B cell (primary cell): ENCODE data around the gene MRPL23. TPM values are rescaled to one million over a fixed set of nuclear protein-coding genes. Genes with fewer than 3 reads are reported as not detected.

Experiments used
- ATAC-seq: fragments of 200-7000 bp; cut with Tn5 transposase; one replicate; pipeline ENCODE4 v1.10.0; 2021; ENCODE audit warnings: low read depth, mild to moderate bottlenecking, moderate number of reproducible peaks, moderate library complexity
- CTCF ChIA-PET: fragments of 350-600 bp; sonication (Branson Sonifier 250); formaldehyde crosslinking; loops from one replicate; lab custom pipeline; 2021; ENCODE audit warnings: antibody characterized with exemption, inconsistent platforms; lab: Charles Lee
- POLR2A ChIA-PET: fragments of 350-600 bp; sonication (Branson Sonifier 250); formaldehyde crosslinking; loops from one replicate; lab custom pipeline; 2021; ENCODE audit warnings: antibody characterized with exemption; lab: Charles Lee
- DNase-seq: peaks from one replicate; pipeline ENCODE4 v3.0.0; 2013
- H2AFZ ChIP-seq: 2 replicates; pipeline ENCODE4 v1.6.1; 2012; ENCODE audit warnings: mild to moderate bottlenecking, low read depth, low read length; ENCODE audit not compliant: insufficient read depth, poor library complexity, severe bottlenecking
- H3K27ac ChIP-seq, 2 donors: 1 replicate in 1 of 2; 2 replicates in 1 of 2; pipeline ENCODE4 v1.5.1; 2012 to 2013; ENCODE audit warnings: low read length in 2 of 2, mild to moderate bottlenecking in 2 of 2, moderate library complexity in 1 of 2
- H3K27me3 ChIP-seq, 4 experiments: fragments of 200-600 bp in 1 of 4; sonication (generic) in 1 of 4; replicated peaks in 1 of 4; 1 replicate in 2 of 4; 2 replicates in 2 of 4; pipeline versions ENCODE4 v1.6.1 to v1.7.0; 2013 to 2016; ENCODE audit warnings: low read length in 3 of 4, mild to moderate bottlenecking in 2 of 4, mixed read lengths in 1 of 4, moderate library complexity in 1 of 4; ENCODE audit not compliant: insufficient read depth in 4 of 4, control insufficient read depth in 3 of 4; ENCODE audit errors: control extremely low read depth in 1 of 4
- H3K36me3 ChIP-seq, 2 experiments: replicated peaks in 1 of 2; 1 replicate in 1 of 2; 2 replicates in 1 of 2; pipeline versions ENCODE4 v1.6.1 to v1.7.1; 2013; ENCODE audit warnings: low read length in 1 of 2; ENCODE audit not compliant: insufficient read depth in 2 of 2, control insufficient read depth in 1 of 2; ENCODE audit errors: control extremely low read depth in 1 of 2, extremely low read depth in 1 of 2
- H3K4me1 ChIP-seq, 2 donors: fragments of 200-600 bp in 1 of 2; sonication (generic) in 1 of 2; 1 replicate in 1 of 2; 2 replicates in 1 of 2; pipeline versions ENCODE4 v1.5.1 to v1.6.1; 2013 to 2017; ENCODE audit warnings: low read length in 2 of 2; ENCODE audit not compliant: control insufficient read depth in 2 of 2, insufficient read depth in 2 of 2
- H3K4me2 ChIP-seq: replicated peaks from 2 replicates; pipeline ENCODE3; 2012; ENCODE audit warnings: mild to moderate bottlenecking, low read depth, low read length; ENCODE audit not compliant: poor library complexity, severe bottlenecking
- H3K4me3 ChIP-seq, 5 experiments: fragments of 200-600 bp in 1 of 5; sonication (generic) in 1 of 5; 1 replicate in 3 of 5; 2 replicates in 2 of 5; pipeline versions ENCODE4 v1.5.1 to v1.7.0; 2011 to 2016; ENCODE audit warnings: low read length in 4 of 5, mild to moderate bottlenecking in 4 of 5, low read depth in 2 of 5, control low read depth in 1 of 5, moderate library complexity in 1 of 5; ENCODE audit not compliant: insufficient read depth in 1 of 5; ENCODE audit errors: control extremely low read depth in 1 of 5, extremely low read depth in 1 of 5
- H3K79me2 ChIP-seq: fragments of 200-600 bp; sonication (generic); one replicate; pipeline ENCODE4 v1.6.0; 2016; ENCODE audit warnings: low read length; ENCODE audit not compliant: control insufficient read depth, insufficient read depth
- H3K9ac ChIP-seq: fragments of 200-600 bp; sonication (generic); 2 replicates; pipeline ENCODE4 v1.6.1; 2017; ENCODE audit warnings: mild to moderate bottlenecking, low read length, moderate library complexity
- H3K9me3 ChIP-seq, 3 donors: one replicate each; pipeline versions ENCODE4 v1.6.1 to v1.7.1; 2013; ENCODE audit warnings: low read length in 2 of 3; ENCODE audit not compliant: control insufficient read depth in 2 of 3, insufficient read depth in 1 of 3; ENCODE audit errors: control extremely low read depth in 1 of 3
- H4K20me1 ChIP-seq: 2 replicates; pipeline ENCODE4 v1.6.0; 2012; ENCODE audit warnings: mild to moderate bottlenecking, low read length; ENCODE audit not compliant: insufficient read depth, control insufficient read depth, poor library complexity, severe bottlenecking
- H3K27ac Mint-ChIP-seq: one replicate; pipeline ENCODE4 v1.8.0; 2021; ENCODE audit warnings: mixed read lengths
- H3K27me3 Mint-ChIP-seq: one replicate; pipeline ENCODE4 v1.8.0; 2021; ENCODE audit warnings: mixed read lengths
- H3K4me1 Mint-ChIP-seq: one replicate; pipeline ENCODE4 v1.8.0; 2021; ENCODE audit warnings: mixed read lengths
- H3K4me3 Mint-ChIP-seq: one replicate; pipeline ENCODE4 v1.8.0; 2021; ENCODE audit warnings: mixed read lengths
- H3K9me3 Mint-ChIP-seq: one replicate; pipeline ENCODE4 v1.8.0; 2022; ENCODE audit warnings: mixed read lengths; ENCODE audit not compliant: insufficient read depth
- CTCF ChIP-seq: fragments of 200-600 bp; IDR thresholded peaks from one replicate; pipeline ENCODE4 v1.8.0; 2022; ENCODE audit warnings: antibody characterized with exemption, mild to moderate bottlenecking
- EZH2 ChIP-seq: IDR thresholded peaks from 2 replicates; pipeline ENCODE4 v1.6.1; 2012; ENCODE audit warnings: borderline replicate concordance, low read depth, mild to moderate bottlenecking, moderate library complexity, low read length; ENCODE audit not compliant: insufficient read depth, poor library complexity, severe bottlenecking
- WGBS: methylation state at CpG from one replicate; pipeline ENCODE4 v1.1.5; 2013; ENCODE audit warnings: missing lambda C conversion rate; ENCODE audit not compliant: insufficient coverage; 5-methylcytosine and 5-hydroxymethylcytosine counted together
- intact Hi-C: fragments of 100-400 bp; cut with micrococcal nuclease; formaldehyde crosslinking; loops from one replicate; pipeline ENCODE4 v1.10.0; 2022
- polyA plus RNA-seq: library from polyadenylated mRNA; depleted of rRNA; stranded (reverse); fragments of >200 nt; gene quantifications from 2 replicates; pipeline ENCODE4 v1.2.3, GENCODE V29; 2012
- total RNA-seq, 2 donors: library from RNA; stranded (reverse); fragments of 120-200 nt in 1 of 2; gene quantifications; 1 replicate in 1 of 2; 2 replicates in 1 of 2; pipeline versions ENCODE4 v1.2.3 to v1.2.4, GENCODE V29; 2013 to 2022

Gene MRPL23
- total and polyA plus RNA-seq, 2 donors (not counting 1 experiment from before 2014, with no cell fraction given): 47.8 to 63.2 TPM

GRCh38 chr11:1998861-1999260 is 51.7 kb downstream of the MRPL23 start:
- intact Hi-C loops: no loop called here
- H2AFZ ChIP-seq: no peak overlapping the region
- CTCF ChIA-PET: interaction anchor here (0.8 to 6.1 kb wide), 5 partner anchors 117 to 346 kb away, joined by 4 to 202 read pairs (median 57); partner anchors contain the start of gene SYT8
- POLR2A ChIA-PET: no interaction called here
- TF ChIP-seq CTCF (no peak), EZH2 (no peak)
- no CpG with 5 or more reads among the region's 15 CpGs for WGBS
- no peaks in the 10 kb centered on the region for H3K4me1 ChIP-seq
- no peaks in the 10 kb centered on the region for H3K79me2 ChIP-seq
- no peak overlapping the region for H3K4me3 ChIP-seq
- DNase-seq (no peak), ATAC-seq (no peak)
- no peak overlapping the region for H3K4me2 ChIP-seq
- H4K20me1 ChIP-seq: no peaks in the 10 kb centered on the region
- H3K27me3 Mint-ChIP-seq: no peaks in the 10 kb centered on the region
- no peaks in the 10 kb centered on the region for H3K9me3 Mint-ChIP-seq
- no peak overlapping the region for H3K9ac ChIP-seq
- no peaks in the 10 kb centered on the region for H3K4me1 Mint-ChIP-seq
- no peaks in the 10 kb centered on the region for H3K9me3 ChIP-seq
- no peak overlapping the region for H3K27ac ChIP-seq
- no peaks in the 10 kb centered on the region for H3K36me3 ChIP-seq
- H3K27me3 ChIP-seq: no peaks in the 10 kb centered on the region
- H3K27ac Mint-ChIP-seq: no peak overlapping the region
- no peak overlapping the region for H3K4me3 Mint-ChIP-seq

- Histone ChIP-seq H3K9ac (no peak overlapping the region), H3K27ac (no peak overlapping the region), H3K79me2 (no peaks in the 10 kb centered on the region), H3K36me3 (no peaks in the 10 kb centered on the region), H3K4me3 (no peak overlapping the region), H3K9me3 (no peaks in the 10 kb centered on the region), H2AFZ (no peak overlapping the region), H3K4me2 (no peak overlapping the region), H4K20me1 (no peaks in the 10 kb centered on the region), H3K27me3 (no peaks in the 10 kb centered on the region), H3K4me1 (no peaks in the 10 kb centered on the region)
- ChIA-PET CTCF (interaction anchor here (0.6 to 6.1 kb wide), 19 partner anchors 48 to 482 kb away, joined by 3 to 202 read pairs (median 4); partner anchors contain the start of genes LSP1 and SYT8), POLR2A (no interaction called here)
- Mint-ChIP-seq H3K27ac (no peak overlapping the region), H3K9me3 (no peaks in the 10 kb centered on the region), H3K27me3 (no peaks in the 10 kb centered on the region), H3K4me1 (no peaks in the 10 kb centered on the region), H3K4me3 (no peak overlapping the region)
- DNase-seq: no peak
- peak; percentile 64 for ATAC-seq
- TF ChIP-seq CTCF: no peak
- TF ChIP-seq EZH2: no peak
- intact Hi-C loops: no loop called here
- no CpG with 5 or more reads among the region's 42 CpGs for WGBS
Observed at GRCh38 chr11:2002042-2002776, 55.1 kb downstream of the MRPL23 start.
